IMR-90 (cell line): ENCODE results near the gene ESYT3. TPM values are rescaled to one million over a fixed set of nuclear protein-coding genes. Genes with fewer than 3 reads are reported as not detected.

Source experiments
- ATAC-seq: fragments of 200-7000 bp; cut with Tn5 transposase; 2 replicates; pipeline ENCODE4 v1.9.1; 2020; ENCODE audit warnings: low read depth, mild to moderate bottlenecking, moderate library complexity
- BruUV-seq: library from RNA; stranded (reverse); fragments of 400-500 nt; replicated peaks from 2 replicates; lab custom pipeline; 2021; lab: Mats Ljungman, UMichigan
- CTCF ChIA-PET: fragments of 300-600 bp; formaldehyde crosslinking; extraction: SDS; loops from one replicate; lab custom pipeline; 2021; ENCODE audit warnings: antibody characterized with exemption; lab: Yijun Ruan, JAX
- POLR2A ChIA-PET: fragments of 300-600 bp; sonication (Branson Sonifier 250); formaldehyde crosslinking; loops from one replicate; lab custom pipeline; 2022; ENCODE audit warnings: antibody characterized with exemption; ENCODE audit not compliant: unreplicated experiment; lab: Charles Lee
- DNase-seq: peaks from one replicate; pipeline ENCODE4 v3.0.0; 2013
- H2AFZ ChIP-seq: replicated peaks from 2 replicates; pipeline ENCODE3; 2013; ENCODE audit warnings: low read length, mild to moderate bottlenecking; ENCODE audit not compliant: poor library complexity
- H2AK5ac ChIP-seq: 2 replicates; pipeline ENCODE4 v1.6.1; 2013; ENCODE audit warnings: low read depth, low read length, inconsistent platforms
- H2AK9ac ChIP-seq: replicated peaks from 2 replicates; pipeline ENCODE3; 2013; ENCODE audit warnings: mild to moderate bottlenecking, low read depth, low read length, moderate library complexity; ENCODE audit not compliant: poor library complexity
- H2BK120ac ChIP-seq: 2 replicates; pipeline ENCODE4 v1.6.1; 2013; ENCODE audit warnings: low read depth, low read length, inconsistent platforms
- H2BK15ac ChIP-seq: 3 replicates; pipeline ENCODE4 v1.6.1; 2013; ENCODE audit warnings: low read depth, low read length, inconsistent platforms
- H2BK20ac ChIP-seq: 2 replicates; pipeline ENCODE4 v1.6.1; 2013; ENCODE audit warnings: low read depth, mild to moderate bottlenecking, inconsistent platforms, low read length, moderate library complexity
- H2BK5ac ChIP-seq: 2 replicates; pipeline ENCODE4 v1.6.1; 2013; ENCODE audit warnings: mild to moderate bottlenecking, low read depth, low read length, inconsistent platforms; ENCODE audit not compliant: poor library complexity, severe bottlenecking
- H3K14ac ChIP-seq: replicated peaks from 2 replicates; pipeline ENCODE4 v1.6.1; 2013; ENCODE audit warnings: low read depth, low read length, inconsistent platforms
- H3K18ac ChIP-seq: 2 replicates; pipeline ENCODE4 v1.6.1; 2013; ENCODE audit warnings: low read depth, low read length, control low read depth
- H3K23ac ChIP-seq: 2 replicates; pipeline ENCODE4 v1.6.1; 2013; ENCODE audit warnings: low read depth, low read length, inconsistent platforms
- H3K27ac ChIP-seq: 2 replicates; pipeline ENCODE4 v1.5.1; 2013; ENCODE audit warnings: mild to moderate bottlenecking, control low read depth, low read length; ENCODE audit not compliant: insufficient read depth
- H3K27me3 ChIP-seq: 2 replicates; pipeline ENCODE4 v1.6.1; 2013; ENCODE audit warnings: low read length; ENCODE audit not compliant: control insufficient read depth, insufficient read depth
- H3K36me3 ChIP-seq: 2 replicates; pipeline ENCODE4 v1.6.1; 2013; ENCODE audit warnings: low read length, mixed read lengths; ENCODE audit not compliant: control insufficient read depth, insufficient read depth
- H3K4ac ChIP-seq: 2 replicates; pipeline ENCODE4 v1.6.1; 2013; ENCODE audit warnings: low read depth, low read length, inconsistent platforms
- H3K4me1 ChIP-seq: 2 replicates; pipeline ENCODE4 v1.6.1; 2013; ENCODE audit warnings: low read length, mixed read lengths; ENCODE audit not compliant: control insufficient read depth, insufficient read depth
- H3K4me2 ChIP-seq: 2 replicates; pipeline ENCODE4 v1.6.1; 2013; ENCODE audit warnings: low read depth, mild to moderate bottlenecking, control low read depth, low read length, moderate library complexity
- H3K4me3 ChIP-seq: 2 replicates; pipeline ENCODE4 v1.5.1; 2013; ENCODE audit warnings: low read depth, mild to moderate bottlenecking, control low read depth, low read length, moderate library complexity; ENCODE audit not compliant: insufficient read depth
- H3K56ac ChIP-seq: 2 replicates; pipeline ENCODE4 v1.6.1; 2013; ENCODE audit warnings: low read length, inconsistent platforms; ENCODE audit not compliant: insufficient read depth; ENCODE audit errors: extremely low read depth
- H3K79me1 ChIP-seq, 2 experiments: 2 replicates each; pipeline ENCODE4 v1.6.1; 2013; ENCODE audit warnings: low read length in 2 of 2, inconsistent platforms in 1 of 2, low read depth in 1 of 2
- H3K9ac ChIP-seq: 2 replicates; pipeline ENCODE4 v1.6.1; 2013; ENCODE audit warnings: low read depth, low read length, control low read depth
- H3K9me1 ChIP-seq: 2 replicates; pipeline ENCODE4 v1.6.1; 2013; ENCODE audit warnings: low read length, inconsistent platforms; ENCODE audit not compliant: insufficient read depth
- H3K9me3 ChIP-seq: 2 replicates; pipeline ENCODE4 v1.6.1; 2013; ENCODE audit warnings: low read length; ENCODE audit not compliant: control insufficient read depth, insufficient read depth
- H4K20me1 ChIP-seq: 2 replicates; pipeline ENCODE4 v1.6.1; 2013; ENCODE audit warnings: low read length, inconsistent platforms; ENCODE audit not compliant: insufficient read depth
- H4K5ac ChIP-seq: 2 replicates; pipeline ENCODE4 v1.6.1; 2013; ENCODE audit warnings: mild to moderate bottlenecking, low read depth, low read length, control low read depth
- H4K8ac ChIP-seq, 2 experiments: 2 replicates each; pipeline ENCODE4 v1.6.1; 2013; ENCODE audit warnings: low read depth in 2 of 2, low read length in 2 of 2, control low read depth in 1 of 2, inconsistent platforms in 1 of 2
- H4K91ac ChIP-seq: 2 replicates; pipeline ENCODE4 v1.6.1; 2013; ENCODE audit warnings: low read depth, low read length, inconsistent platforms; ENCODE audit not compliant: insufficient read depth
- BHLHE40 ChIP-seq: fragments of 150-350 bp; IDR thresholded peaks from 2 replicates; pipeline ENCODE4 v1.6.1; 2016; ENCODE audit warnings: mild to moderate bottlenecking, low read depth, low read length
- CEBPB ChIP-seq: IDR thresholded peaks from 2 replicates; pipeline ENCODE4 v1.6.1; 2012; ENCODE audit warnings: low read depth, low read length, improper control_type of control experiment
- CHD1 ChIP-seq: IDR thresholded peaks from 2 replicates; pipeline ENCODE4 v1.6.1; 2012; ENCODE audit warnings: low read depth, low read length, improper control_type of control experiment
- CTCF ChIP-seq: conservative IDR thresholded peaks from 2 replicates; pipeline ENCODE4 v1.5.1; 2012; ENCODE audit warnings: mild to moderate bottlenecking, low read depth, low read length, improper control_type of control experiment
- MAFK ChIP-seq: IDR thresholded peaks from 2 replicates; pipeline ENCODE4 v1.6.1; 2012; ENCODE audit warnings: low read depth, low read length, improper control_type of control experiment
- MAZ ChIP-seq: IDR thresholded peaks from 2 replicates; pipeline ENCODE4 v1.6.1; 2012; ENCODE audit warnings: low read depth, mild to moderate bottlenecking, low read length, improper control_type of control experiment, moderate library complexity, borderline replicate concordance
- MXI1 ChIP-seq: IDR thresholded peaks from 2 replicates; pipeline ENCODE4 v1.6.1; 2012; ENCODE audit warnings: low read depth, mild to moderate bottlenecking, low read length, moderate library complexity, borderline replicate concordance
- RAD21 ChIP-seq: IDR thresholded peaks from 2 replicates; pipeline ENCODE4 v1.6.1; 2012; ENCODE audit warnings: low read length, improper control_type of control experiment
- SMC3 ChIP-seq: fragments of 150-350 bp; IDR thresholded peaks from 2 replicates; pipeline ENCODE4 v1.6.1; 2016; ENCODE audit warnings: low read depth, mild to moderate bottlenecking, antibody characterized with exemption, low read length, moderate library complexity
- USF2 ChIP-seq: fragments of 150-350 bp; IDR thresholded peaks from 2 replicates; pipeline ENCODE4 v1.6.1; 2017; ENCODE audit warnings: mild to moderate bottlenecking, antibody characterized with exemption, low read length, low read depth
- WGBS, 2 experiments: methylation state at CpG; one replicate each; pipeline versions ENCODE4 v1.1.5 to v1.1.7; 2013; ENCODE audit warnings: missing lambda C conversion rate in 2 of 2; ENCODE audit not compliant: insufficient read length in 1 of 2; ENCODE audit errors: extremely low coverage in 2 of 2; 5-methylcytosine and 5-hydroxymethylcytosine counted together
- dilution Hi-C: fragments of 300-500 bp; cut with HindIII; formaldehyde crosslinking; loops from one replicate; pipeline ENCODE4 v1.14.3; 2018; ENCODE audit warnings: low sequenced_read_pairs; ENCODE audit not compliant: unreplicated experiment
- in situ Hi-C: fragments of 300-500 bp; cut with MboI; formaldehyde crosslinking; loops from 3 replicates; pipeline ENCODE4 v1.14.3; 2019; ENCODE audit warnings: low sequenced_read_pairs, inconsistent platforms, mixed read lengths
- intact Hi-C: fragments of 100-400 bp; cut with micrococcal nuclease; formaldehyde crosslinking; loops from 2 replicates; pipeline ENCODE4 v1.10.0; 2022
- polyA plus RNA-seq, 3 experiments: library from polyadenylated mRNA; depleted of rRNA; stranded (reverse); fragments of >200 nt; gene quantifications; 2 replicates each; pipeline ENCODE4 v1.2.3, GENCODE V29; 2012; ENCODE audit warnings: low replicate concordance in 1 of 3
- total RNA-seq: library from RNA; depleted of rRNA; stranded (reverse); fragments of >200 nt; gene quantifications from 2 replicates; pipeline ENCODE4 v1.2.3, GENCODE V29; 2012

ESYT3 gene
- total and polyA plus RNA-seq, 2 of the 4 experiments (the other 2 are of a cell fraction), result under 0.01 to 0.02 TPM

- H2AFZ ChIP-seq, result no peak overlapping the region
- no peak overlapping the region for H3K9ac ChIP-seq
- BruUV-seq, result no TSS peak
- no peak overlapping the region for H2BK20ac ChIP-seq
- H4K8ac ChIP-seq, result no peak overlapping the region
- peaks cover 7% of the 10 kb centered on the region; the same call in 1 of the 2 replicates for H3K4me1 ChIP-seq
- no peak overlapping the region for H3K4me3 ChIP-seq
- H2BK120ac ChIP-seq, result no peak overlapping the region
- no peak overlapping the region for H3K27ac ChIP-seq
- H3K36me3 ChIP-seq, result no peaks in the 10 kb centered on the region
- intact Hi-C loops (no loop called here), in situ Hi-C loops (no loop called here), dilution Hi-C loops (no loop called here)
- ATAC-seq (no peak), DNase-seq (no peak)
- H3K9me1 ChIP-seq, result peaks cover 4% of the 10 kb centered on the region; the same call in 1 of the 2 replicates
- no peak overlapping the region for H3K14ac ChIP-seq
- TF ChIP-seq CTCF (no peak), MAZ (no peak), CHD1 (no peak), MAFK (no peak), CEBPB (no peak), MXI1 (no peak), SMC3 (no peak), USF2 (no peak), BHLHE40 (no peak), RAD21 (no peak)
- no peak overlapping the region for H3K4me2 ChIP-seq
- ChIA-PET POLR2A (no interaction called here), CTCF (interaction anchor here (1.5 kb wide), 1 partner anchor 35 kb away, joined by 6 read pairs; no protein-coding TSS in a partner anchor)
- H3K23ac ChIP-seq, result no peak overlapping the region
- no peak overlapping the region for H4K91ac ChIP-seq
- no peak overlapping the region for H2BK5ac ChIP-seq
- no peak overlapping the region for H2BK15ac ChIP-seq
- H3K9me3 ChIP-seq, result no peaks in the 10 kb centered on the region
- no peaks in the 10 kb centered on the region for H3K79me1 ChIP-seq
- H3K27me3 ChIP-seq, result peaks cover 13% of the 10 kb centered on the region
- WGBS, 2 experiments, result 87% methylated on average over 3 of the region's 14 CpGs; no CpG with 5 or more reads in 1 of the 2 experiments
- no peak overlapping the region for H2AK5ac ChIP-seq
- no peaks in the 10 kb centered on the region for H4K20me1 ChIP-seq
- H2AK9ac ChIP-seq, result no peak overlapping the region
- no peak overlapping the region for H3K18ac ChIP-seq
- H4K5ac ChIP-seq, result no peak overlapping the region
- no peak overlapping the region for H3K4ac ChIP-seq
- no peak overlapping the region for H3K56ac ChIP-seq
Observed at GRCh38 chr3:138443521-138444503, 9.4 kb downstream of the ESYT3 start.
